GM19099 (cell line): ENCODE results near the gene NIT2.

ENCODE experiments used
- POLR2A ChIP-seq: IDR thresholded peaks from 3 replicates; pipeline ENCODE4 v1.6.1; 2011; ENCODE audit warnings: low read depth; ENCODE audit not compliant: insufficient read length; ENCODE audit errors: extremely low read depth

The NIT2 gene

DNA sequence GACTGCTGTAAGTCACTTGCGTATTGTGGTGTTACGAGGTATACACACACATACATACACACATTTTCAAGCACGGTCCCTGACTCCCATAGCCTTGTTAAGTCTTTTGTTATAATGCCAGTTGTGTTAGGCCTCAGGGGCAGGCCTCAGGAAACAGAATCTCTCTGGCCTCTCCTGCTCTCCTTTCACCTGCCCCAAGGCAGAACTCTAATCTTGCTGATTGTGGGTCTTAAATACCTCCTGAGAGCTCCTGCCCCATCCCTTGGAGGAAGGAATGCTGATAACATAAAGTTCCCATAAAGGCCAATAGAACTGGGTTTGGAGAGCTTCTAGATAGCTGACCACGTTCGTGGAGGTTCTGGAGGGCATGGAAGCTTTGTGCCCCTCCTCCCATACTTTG, 3.9 kb upstream of the NIT2 start:
- no peak for TF ChIP-seq POLR2A

DNA sequence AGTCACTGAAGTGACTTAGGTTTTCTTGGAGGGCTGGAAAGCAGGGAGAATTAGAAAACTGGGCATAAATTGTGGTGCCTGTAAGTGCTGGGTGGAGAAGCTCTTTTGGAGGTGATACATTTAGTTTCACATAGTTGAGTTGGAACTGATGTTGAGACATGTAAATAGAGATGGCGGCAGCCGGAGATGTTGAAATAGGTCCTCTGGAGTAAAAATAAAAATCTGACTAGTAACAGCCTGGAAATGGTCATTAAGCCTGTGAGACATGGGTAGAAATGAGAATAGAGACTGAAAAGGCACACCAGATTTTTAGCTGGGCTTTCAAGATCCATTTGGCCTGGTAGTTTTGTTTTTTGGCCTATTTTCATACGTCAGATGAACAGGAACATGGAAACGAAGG, 2.9 kb upstream of the NIT2 start:
- no peak for TF ChIP-seq POLR2A

DNA sequence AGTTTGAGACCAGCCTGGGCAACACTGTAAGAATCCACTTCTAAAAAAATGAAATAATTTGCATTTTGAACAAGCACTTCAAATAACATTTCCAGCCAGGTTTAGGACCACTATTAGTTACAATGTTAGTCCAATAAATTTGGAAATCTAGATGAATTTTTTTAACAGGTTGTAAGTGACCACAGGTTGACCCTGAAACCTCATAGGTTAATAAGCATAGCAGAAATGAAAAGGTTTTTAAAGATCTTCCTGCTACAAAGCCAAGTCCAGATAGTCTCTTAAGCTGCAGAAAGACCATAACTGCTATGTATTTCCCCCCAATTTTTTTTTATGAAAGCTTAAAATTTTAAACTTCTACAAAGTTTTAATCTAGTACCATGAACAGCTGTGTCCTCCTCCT, 1.5 kb upstream of the NIT2 start:
- no peak for TF ChIP-seq POLR2A

DNA sequence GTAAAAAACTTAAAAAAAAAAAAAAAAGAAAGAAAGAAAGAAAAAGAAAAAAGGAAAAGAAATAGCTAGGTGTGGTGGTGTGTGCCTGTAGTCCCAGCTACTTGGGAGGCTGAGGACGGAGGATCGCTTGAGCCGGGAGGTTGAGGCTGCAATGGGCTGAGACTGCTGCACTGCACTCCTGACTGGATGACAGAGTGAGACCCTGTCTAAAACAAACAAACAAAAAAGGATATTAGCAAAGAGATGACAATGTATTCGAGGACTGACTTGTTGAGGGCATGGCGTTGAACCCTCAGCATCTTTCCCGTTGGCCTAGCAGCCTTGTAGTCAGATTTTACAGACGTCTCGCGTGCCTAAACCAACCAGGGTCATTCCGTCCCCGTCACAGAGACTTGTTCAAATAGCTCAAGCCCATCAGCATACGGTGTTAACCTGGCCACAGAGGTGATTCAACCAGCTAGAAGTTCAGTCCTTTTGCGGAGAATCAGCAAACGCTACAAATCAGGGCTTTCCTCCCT, 528 bp upstream of the NIT2 start:
- TF ChIP-seq POLR2A: no peak

DNA sequence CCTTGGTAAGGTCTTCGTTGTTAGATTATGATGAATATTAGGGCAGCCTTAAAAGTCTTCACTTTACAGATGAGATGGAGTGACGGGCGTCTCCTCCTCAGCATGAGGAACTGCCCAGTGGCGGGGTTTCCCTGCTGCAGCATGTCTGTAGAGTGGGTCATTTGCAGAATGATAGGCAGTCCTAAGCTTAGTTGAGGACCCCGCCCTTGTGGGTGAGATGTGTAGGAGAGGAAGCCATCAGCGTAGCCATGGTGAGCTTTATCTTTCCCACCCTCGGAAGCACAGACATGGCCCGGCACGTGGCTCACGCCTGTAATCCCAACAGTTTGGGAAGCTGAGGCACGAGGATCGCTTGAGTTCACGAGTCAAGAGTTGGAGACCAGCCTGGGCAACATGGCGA, 877 bp downstream of the NIT2 start:
- TF ChIP-seq POLR2A: no peak

DNA sequence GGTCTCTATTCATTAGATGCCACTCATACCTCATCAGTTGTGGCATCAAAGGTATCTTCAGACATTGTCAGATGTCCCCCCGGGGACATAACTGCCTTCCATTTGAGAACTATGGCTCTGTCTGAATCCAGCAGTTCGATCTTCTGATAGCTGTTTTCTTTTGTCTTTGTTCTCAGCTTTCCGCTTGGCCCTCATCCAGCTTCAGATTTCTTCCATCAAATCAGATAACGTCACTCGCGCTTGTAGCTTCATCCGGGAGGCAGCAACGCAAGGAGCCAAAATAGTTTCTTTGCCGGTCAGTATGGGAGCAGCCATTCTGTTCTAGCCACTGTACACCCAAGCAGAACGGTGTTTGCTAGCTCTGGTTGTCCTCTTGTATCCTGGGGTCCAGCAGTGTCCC, 4.4 kb downstream of the NIT2 start:
- no peak for TF ChIP-seq POLR2A

DNA sequence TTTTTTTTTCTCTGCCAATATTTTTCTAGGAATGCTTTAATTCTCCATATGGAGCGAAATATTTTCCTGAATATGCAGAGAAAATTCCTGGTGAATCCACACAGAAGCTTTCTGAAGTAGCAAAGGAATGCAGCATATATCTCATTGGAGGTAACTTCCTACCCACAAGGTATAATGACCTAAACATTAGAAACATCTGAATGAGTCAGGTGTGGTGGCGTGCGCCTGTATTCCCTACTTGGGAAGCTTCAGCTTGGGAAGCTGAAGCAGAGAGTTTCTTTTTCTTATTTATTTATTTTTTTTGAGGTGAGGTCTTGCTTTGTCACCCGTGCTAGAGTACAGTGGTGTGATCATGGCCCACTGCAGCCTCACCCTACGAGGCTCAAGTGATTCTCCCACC, 5.2 kb downstream of the NIT2 start:
- TF ChIP-seq POLR2A: no peak

DNA sequence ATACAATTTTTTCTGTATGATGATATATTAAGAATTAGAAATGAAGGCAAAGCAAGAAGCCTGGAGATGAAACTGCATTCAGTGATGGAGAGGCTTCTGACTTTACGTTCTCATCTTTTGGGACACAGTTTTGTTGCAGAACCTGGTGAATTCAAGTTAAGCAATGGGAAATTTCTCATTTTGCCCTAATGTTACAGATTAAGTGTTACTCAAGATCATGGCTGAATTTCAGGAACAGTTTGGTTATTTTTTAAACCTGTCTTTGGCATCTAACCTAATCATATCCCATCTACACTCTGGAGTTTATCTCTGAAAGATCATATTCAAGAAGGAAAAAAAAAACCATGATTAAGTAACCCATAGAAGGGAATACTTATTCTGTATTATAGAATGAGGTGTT, 6.0 kb downstream of the NIT2 start:
- no peak for TF ChIP-seq POLR2A

DNA sequence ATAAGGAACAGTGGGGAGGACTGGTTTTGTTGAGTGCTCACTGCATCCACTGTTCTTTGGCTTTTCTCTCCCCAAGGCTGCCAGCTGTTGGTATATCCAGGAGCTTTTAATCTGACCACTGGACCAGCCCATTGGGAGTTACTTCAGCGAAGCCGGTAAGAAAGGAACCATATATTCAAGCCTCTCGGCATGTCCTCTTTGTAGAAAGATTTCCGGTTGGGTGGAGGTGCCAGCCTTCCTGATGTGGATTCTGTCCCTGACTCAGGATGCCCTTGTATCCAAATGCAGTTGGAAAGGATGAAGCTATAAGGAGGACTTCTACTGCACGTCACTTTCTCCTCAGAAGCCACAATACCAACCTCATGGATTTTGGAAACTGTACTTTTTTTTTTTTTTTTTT, 14.2 kb downstream of the NIT2 start:
- no peak for TF ChIP-seq POLR2A

DNA sequence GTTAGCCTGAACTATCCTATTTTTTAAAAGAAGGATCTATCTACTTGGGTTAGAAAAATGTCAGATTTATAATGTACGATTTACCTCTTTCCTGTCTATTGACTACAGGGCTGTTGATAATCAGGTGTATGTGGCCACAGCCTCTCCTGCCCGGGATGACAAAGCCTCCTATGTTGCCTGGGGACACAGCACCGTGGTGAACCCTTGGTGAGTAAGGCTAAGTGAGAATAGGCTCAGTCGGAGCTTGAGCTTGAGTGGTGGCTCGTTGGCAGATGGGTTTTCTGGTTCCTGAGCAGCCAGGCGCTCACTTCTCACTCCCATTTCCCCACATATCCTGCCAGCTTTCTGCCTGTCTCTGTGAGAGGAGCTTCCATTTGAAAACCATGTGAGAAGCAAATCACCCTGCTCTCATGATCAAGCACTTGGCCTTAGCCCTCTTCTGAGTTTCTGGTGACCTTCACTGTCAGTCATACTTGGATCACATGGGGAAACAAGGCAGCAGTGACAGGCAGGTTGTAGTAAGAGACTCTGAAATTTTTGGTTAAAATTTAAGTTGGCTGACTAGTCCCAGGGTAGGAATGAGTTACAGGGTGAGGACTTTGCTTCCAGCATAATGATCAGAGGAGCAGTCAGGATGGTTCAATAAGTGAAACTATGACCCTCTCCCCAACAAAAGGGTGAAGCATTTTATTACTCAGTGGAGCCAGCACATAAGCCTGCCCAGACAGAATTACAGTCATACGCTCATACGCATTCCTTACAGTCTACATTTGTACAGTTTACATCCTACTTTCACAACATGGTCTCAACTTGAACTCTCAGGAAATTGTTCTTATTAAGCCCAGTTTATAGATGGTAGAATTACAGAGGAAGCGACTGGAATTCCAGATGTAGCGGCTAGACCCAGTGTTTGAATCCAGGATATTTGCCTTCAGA, 18.0 kb downstream of the NIT2 start:
- no peak for TF ChIP-seq POLR2A

DNA sequence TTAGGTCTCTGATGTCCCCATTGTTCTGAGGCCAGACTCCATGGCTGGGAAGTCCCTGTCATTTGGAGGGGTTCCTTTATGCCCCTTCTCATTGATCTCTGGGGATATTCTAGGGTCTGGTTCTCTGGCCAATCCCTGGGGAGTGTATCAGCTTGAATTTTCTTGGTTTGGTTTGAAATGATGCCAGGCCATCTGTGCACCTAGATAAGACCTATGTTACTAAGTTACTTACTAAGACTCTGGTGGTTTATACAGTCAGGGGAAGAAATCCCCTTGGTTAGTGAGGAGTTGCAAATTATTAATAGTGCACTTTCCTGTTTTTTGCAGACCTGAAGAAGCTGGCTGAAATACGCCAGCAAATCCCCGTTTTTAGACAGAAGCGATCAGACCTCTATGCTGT, 20.3 kb downstream of the NIT2 start:
- no peak for TF ChIP-seq POLR2A

DNA sequence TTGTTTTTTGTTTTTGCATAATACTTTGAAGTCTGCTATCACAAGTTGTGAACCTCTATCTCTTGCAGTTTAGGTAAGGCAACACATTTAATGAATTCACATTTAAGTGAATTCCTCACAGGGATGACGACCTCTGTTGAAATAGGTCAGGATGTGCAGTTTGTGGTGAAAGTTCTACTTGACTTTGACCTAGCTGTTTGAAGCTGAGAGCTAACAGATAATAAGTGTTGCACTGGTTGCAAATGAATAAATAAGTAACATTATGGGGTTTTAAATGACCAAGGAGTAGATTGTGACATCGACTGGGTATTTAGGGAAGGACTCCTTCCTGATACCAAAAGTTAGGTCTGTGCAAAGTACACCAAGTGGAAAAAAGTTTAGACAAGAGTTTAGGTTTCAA, 23.9 kb downstream of the NIT2 start:
- no peak for TF ChIP-seq POLR2A

DNA sequence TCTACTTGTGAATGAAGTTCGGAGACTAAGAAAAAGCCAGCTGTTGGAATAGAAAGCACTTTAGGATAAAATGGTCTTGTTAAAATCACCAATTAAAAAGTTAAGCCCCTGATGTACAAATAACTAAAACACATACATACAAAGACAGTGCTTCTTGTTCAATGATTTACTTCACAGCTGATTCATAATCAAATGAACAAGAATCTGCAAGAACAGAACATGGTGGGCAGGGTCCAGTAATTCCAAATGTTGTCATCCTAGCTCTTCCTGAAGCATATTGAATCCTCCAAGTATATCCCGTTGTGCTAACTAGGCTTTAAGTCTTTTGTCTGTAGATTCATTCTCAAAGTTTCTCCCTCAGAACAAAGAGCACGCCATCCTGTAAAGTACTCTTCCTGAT, 24.5 kb downstream of the NIT2 start:
- TF ChIP-seq POLR2A: no peak

DNA sequence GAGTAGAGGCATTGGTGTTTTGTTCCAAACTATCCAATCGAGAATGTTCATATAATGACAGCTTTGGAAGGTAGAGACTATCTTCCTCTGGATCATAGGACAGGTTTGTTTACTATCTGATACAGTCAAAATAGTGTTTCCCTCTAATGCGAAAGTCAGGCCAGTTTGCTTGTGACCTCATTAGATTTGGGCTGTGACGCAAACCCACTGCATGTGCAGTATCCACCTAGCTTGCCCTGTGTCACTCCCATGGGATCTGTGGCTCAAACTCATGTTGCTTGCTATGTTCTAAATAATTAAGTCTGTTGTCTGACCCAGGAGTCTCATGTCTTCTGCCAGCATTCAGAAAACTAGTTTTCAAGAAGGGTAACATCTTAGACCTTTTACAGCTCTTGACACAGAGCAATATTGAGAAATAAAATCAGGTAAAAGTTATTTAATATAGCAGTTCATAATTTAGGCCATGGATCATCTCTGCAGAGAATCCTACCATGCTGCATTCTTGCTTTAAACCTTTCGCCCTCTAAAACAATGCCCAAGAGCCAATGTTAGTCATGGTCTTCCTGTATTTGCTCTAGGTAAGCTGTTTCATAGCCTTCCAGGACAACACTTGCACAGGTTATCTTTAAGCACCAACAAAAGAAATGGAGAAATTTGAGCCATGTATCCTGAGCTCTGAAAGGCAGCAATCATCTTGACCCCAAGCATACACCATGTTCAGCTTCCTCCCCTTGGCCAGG, 26.4 kb downstream of the NIT2 start:
- TF ChIP-seq POLR2A: no peak

DNA sequence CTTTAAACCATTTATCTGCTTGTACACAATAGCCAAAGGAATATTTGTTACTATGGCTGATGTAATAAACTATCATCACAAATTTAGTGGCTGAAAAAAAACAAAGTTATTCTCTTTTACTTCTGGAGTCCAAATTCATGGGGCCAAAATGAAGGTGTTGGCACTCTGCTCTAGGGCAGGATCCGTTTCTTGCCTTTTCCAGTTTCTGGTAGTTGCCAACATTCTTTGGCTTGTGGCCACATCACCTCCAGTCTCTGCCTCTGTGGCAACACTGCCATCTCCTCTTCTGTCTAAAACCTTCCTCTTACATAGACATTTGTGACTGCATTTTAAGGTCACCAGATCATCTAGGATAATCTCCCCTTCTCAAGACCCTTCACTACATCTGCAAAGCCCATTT, 27.3 kb downstream of the NIT2 start:
- TF ChIP-seq POLR2A: no peak

DNA sequence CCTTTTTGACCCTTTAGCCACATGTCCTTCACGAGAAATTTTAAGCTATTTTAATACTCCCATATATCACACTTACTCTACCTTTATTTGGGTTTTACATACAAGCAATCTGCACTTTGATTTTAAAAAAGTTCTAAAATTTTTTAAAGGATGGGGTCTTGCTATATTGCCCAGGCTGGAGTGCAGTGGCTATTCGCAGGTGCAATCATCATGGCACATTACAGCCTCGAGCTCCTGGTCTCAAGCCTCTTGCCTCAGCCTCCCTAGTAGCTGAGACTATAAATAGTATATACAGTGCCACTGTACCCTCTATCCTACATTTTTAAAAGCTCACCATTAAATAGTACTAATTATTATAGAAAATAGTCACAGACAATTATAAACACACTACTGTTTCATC, 29.9 kb downstream of the NIT2 start:
- no peak for TF ChIP-seq POLR2A

DNA sequence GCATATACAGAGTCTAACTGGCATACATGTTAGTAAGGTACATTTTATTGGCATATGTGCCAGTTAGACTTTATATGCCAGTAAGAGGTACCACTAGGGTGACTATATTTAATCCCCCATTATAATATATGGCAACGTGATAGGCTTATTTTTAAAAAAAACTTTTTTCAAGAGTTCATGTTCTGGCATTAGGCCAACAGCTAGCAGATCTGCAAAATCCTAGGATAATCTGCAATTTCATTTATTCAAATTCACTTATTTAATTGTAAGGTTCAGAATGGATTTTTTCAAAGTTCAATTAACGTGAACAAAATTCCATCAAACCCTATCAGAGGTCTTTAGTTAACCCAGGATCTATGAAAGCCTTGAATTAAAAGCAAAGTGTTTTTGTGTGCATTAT, 31.9 kb downstream of the NIT2 start:
- TF ChIP-seq POLR2A: no peak

DNA sequence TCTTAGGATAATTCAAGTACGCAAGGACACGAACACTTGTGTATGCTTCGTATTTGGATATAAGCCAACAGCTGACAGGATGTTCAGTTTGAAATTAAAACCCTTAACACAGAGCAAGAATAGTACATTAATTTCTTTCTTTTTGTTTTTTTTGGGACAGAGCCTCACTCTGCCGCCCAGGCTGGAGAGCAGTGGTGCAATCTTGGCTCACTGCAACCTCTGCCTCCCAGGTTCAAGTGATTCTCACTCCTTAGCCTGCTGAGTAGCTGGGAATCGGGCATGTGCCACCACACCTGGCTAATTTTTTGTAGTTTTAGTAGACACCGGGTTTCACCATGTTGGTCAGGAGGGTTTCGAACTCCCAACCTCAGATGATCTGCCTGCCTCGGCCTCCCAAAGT, 33.9 kb downstream of the NIT2 start:
- TF ChIP-seq POLR2A: no peak
